CD4-positive, CD25-positive, alpha-beta regulatory T cell (primary cell): ENCODE data around the gene RNU1-2. TPM values are rescaled to one million over a fixed set of nuclear protein-coding genes. Genes with fewer than 3 reads are reported as not detected.
"Not testable (repeated sequence)": the region's sequence is repeated elsewhere in the genome, so short reads cannot be mapped to it uniquely, and the experiment has no call there.

Experiments
- ATAC-seq, 2 donors: fragments of 150-1000 bp; cut with Tn5 transposase; one replicate each; pipeline ENCODE4 v1.10.0; 2021; ENCODE audit warnings: low read depth in 2 of 2, moderate number of reproducible peaks in 2 of 2, moderate library complexity in 1 of 2
- DNase-seq, 3 donors: peaks; one replicate each; pipeline versions ENCODE4 v3.0.0 to v3.0.0-alpha.2; 2012 to 2022; ENCODE audit warnings: mixed read lengths in 1 of 3
- H3K27ac ChIP-seq: one replicate; pipeline ENCODE4 v1.7.0; 2013; ENCODE audit warnings: mild to moderate bottlenecking, low read length; ENCODE audit not compliant: insufficient read depth, poor library complexity, severe bottlenecking
- H3K27me3 ChIP-seq: one replicate; pipeline ENCODE4 v1.7.0; 2013; ENCODE audit warnings: low read length; ENCODE audit not compliant: control insufficient read depth, insufficient read depth
- H3K36me3 ChIP-seq: one replicate; pipeline ENCODE4 v1.7.0; 2013; ENCODE audit warnings: mild to moderate bottlenecking, low read length, moderate library complexity; ENCODE audit not compliant: control insufficient read depth, insufficient read depth
- H3K4me1 ChIP-seq: 2 replicates; pipeline ENCODE4 v1.7.0; 2013; ENCODE audit warnings: mild to moderate bottlenecking, low read length; ENCODE audit not compliant: insufficient read depth, control insufficient read depth, poor library complexity, severe bottlenecking
- H3K4me3 ChIP-seq: one replicate; pipeline ENCODE4 v1.7.0; 2013; ENCODE audit warnings: low read depth, mild to moderate bottlenecking, low read length, moderate library complexity
- H3K9me3 ChIP-seq, 2 experiments: 1 replicate in 1 of 2; 2 replicates in 1 of 2; pipeline ENCODE4 v1.7.0; 2013; ENCODE audit warnings: low read length in 2 of 2, mild to moderate bottlenecking in 1 of 2, moderate library complexity in 1 of 2; ENCODE audit not compliant: control insufficient read depth in 2 of 2
- H3K27ac Mint-ChIP-seq, 3 donors: one replicate each; pipeline ENCODE4 v1.8.0; 2020 to 2022; ENCODE audit warnings: mild to moderate bottlenecking in 3 of 3, mixed read lengths in 3 of 3, moderate library complexity in 2 of 3
- H3K27me3 Mint-ChIP-seq: one replicate; pipeline ENCODE4 v1.8.0; 2022; ENCODE audit warnings: mild to moderate bottlenecking, mixed read lengths
- H3K36me3 Mint-ChIP-seq: one replicate; pipeline ENCODE4 v1.8.0; 2020; ENCODE audit warnings: mixed read lengths
- H3K4me1 Mint-ChIP-seq, 4 donors: one replicate each; pipeline ENCODE4 v1.8.0; 2020 to 2022; ENCODE audit warnings: mixed read lengths in 4 of 4, mild to moderate bottlenecking in 1 of 4
- H3K4me3 Mint-ChIP-seq, 4 donors: one replicate each; pipeline ENCODE4 v1.8.0; 2020 to 2022; ENCODE audit warnings: mild to moderate bottlenecking in 4 of 4, mixed read lengths in 4 of 4, moderate library complexity in 3 of 4
- H3K9me3 Mint-ChIP-seq, 7 donors: one replicate each; pipeline ENCODE4 v1.8.0; 2020 to 2022; ENCODE audit warnings: mixed read lengths in 7 of 7, mild to moderate bottlenecking in 3 of 7, moderate library complexity in 2 of 7
- polyA plus RNA-seq, 4 donors: library from polyadenylated mRNA; unstranded; fragments of 300-500 nt; fragmentation: Illumina TruSeq; gene quantifications; one replicate each; pipeline ENCODE4 v1.2.3, GENCODE V29; 2021
- total RNA-seq: library from RNA; stranded (reverse); gene quantifications from one replicate; pipeline ENCODE4 v1.2.3, GENCODE V29; 2022

RNU1-2 gene
- total and polyA plus RNA-seq, 5 donors from 2014 or later = 23.7 to 3,278 TPM; not detected in 3

DNA sequence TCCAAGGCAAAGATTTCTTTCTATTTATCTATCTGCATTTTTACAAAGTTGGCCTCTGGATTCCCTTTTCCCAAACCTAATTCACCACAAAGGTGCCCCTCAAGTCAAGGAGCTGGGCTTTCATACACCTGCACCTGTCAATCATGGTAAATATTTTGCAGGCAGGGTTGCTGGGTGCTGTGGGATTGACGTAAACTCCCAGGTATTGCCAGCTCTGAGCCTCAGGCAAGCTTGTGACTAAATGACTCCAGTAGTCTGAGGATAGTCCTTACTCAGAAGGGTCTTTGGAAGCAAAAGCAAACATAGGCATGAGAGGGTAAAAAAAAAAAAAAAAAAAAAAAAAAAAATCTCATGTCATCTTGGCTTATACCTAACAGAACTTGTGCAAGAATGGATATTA, 14.0 kb upstream of the RNU1-2 start:
- not testable (repeated sequence) for H3K9me3 Mint-ChIP-seq, H3K27me3 ChIP-seq, H3K9me3 ChIP-seq, DNase-seq, H3K4me3 ChIP-seq, H3K4me1 ChIP-seq, H3K4me1 Mint-ChIP-seq, H3K4me3 Mint-ChIP-seq, ATAC-seq, H3K27ac ChIP-seq, H3K36me3 Mint-ChIP-seq, H3K36me3 ChIP-seq
- Mint-ChIP-seq H3K27me3 (peaks cover 84% of the 10 kb centered on the region), H3K27ac (peak overlapping the region in 1 of 3 donors; percentile 16)

DNA sequence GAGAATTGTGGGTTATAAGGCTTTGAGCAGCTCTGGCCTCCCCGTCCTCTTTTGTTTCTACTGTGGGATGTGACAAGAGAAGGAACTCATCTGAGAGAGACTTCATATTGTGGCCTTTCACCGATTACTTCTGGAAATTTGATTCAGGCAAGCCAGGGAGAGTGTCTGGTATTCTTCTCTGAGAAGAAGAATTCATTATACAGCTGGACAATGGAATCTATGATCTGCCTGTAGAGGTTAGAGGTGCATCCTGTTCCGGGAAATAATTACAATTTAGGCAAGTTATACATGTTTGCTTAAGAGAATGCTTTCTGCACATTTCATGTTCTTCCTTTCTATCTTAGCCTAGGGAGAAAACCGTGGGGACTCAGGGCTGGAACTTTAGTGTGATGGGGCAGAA, 12.8 kb upstream of the RNU1-2 start:
- no peak for ATAC-seq
- Histone ChIP-seq H3K4me1 (no peaks in the 10 kb centered on the region), H3K36me3 (no peaks in the 10 kb centered on the region), H3K9me3 (no peaks in the 10 kb centered on the region), H3K27me3 (peaks cover 6% of the 10 kb centered on the region), H3K4me3 (no peak overlapping the region), H3K27ac (no peak overlapping the region)
- peaks cover 0 to 3% (median 1%) of the 10 kb centered on the region in 4 donors for H3K4me1 Mint-ChIP-seq
- H3K36me3 Mint-ChIP-seq = no peaks in the 10 kb centered on the region
- H3K9me3 Mint-ChIP-seq = peaks cover 0 to 1% (median 0%) of the 10 kb centered on the region in 7 donors
- H3K27ac Mint-ChIP-seq = no peak overlapping the region
- DNase-seq = no peak
- H3K4me3 Mint-ChIP-seq = no peak overlapping the region
- H3K27me3 Mint-ChIP-seq = peaks cover 93% of the 10 kb centered on the region

DNA sequence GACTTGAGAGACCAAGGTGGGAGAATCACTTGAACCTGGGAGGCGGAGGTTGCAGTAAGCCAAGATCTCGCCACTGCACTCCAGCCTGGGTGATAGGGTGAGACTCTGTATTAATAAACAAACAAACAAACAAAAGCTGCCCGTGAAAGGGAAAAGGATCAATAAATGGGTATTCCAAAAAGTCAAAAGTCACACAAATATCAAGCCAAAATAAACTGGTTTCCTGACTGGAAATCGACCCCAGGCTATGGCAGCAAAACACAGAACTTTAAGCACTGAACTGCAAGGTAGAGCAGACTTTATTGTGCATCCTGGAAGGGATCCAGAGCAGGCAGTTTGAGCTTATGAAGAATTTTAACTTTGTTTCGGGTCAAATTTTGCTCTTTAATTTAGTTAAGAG, 11.3 kb upstream of the RNU1-2 start:
- Mint-ChIP-seq H3K27me3 (peaks cover 98% of the 10 kb centered on the region), H3K4me1 (peaks cover 4 to 15% (median 6%) of the 10 kb centered on the region in 4 donors)
- not testable (repeated sequence) for H3K27ac ChIP-seq, H3K4me3 ChIP-seq, H3K36me3 ChIP-seq, H3K36me3 Mint-ChIP-seq, H3K9me3 ChIP-seq, H3K4me3 Mint-ChIP-seq, ATAC-seq, H3K9me3 Mint-ChIP-seq, DNase-seq, H3K27me3 ChIP-seq, H3K4me1 ChIP-seq, H3K27ac Mint-ChIP-seq

DNA sequence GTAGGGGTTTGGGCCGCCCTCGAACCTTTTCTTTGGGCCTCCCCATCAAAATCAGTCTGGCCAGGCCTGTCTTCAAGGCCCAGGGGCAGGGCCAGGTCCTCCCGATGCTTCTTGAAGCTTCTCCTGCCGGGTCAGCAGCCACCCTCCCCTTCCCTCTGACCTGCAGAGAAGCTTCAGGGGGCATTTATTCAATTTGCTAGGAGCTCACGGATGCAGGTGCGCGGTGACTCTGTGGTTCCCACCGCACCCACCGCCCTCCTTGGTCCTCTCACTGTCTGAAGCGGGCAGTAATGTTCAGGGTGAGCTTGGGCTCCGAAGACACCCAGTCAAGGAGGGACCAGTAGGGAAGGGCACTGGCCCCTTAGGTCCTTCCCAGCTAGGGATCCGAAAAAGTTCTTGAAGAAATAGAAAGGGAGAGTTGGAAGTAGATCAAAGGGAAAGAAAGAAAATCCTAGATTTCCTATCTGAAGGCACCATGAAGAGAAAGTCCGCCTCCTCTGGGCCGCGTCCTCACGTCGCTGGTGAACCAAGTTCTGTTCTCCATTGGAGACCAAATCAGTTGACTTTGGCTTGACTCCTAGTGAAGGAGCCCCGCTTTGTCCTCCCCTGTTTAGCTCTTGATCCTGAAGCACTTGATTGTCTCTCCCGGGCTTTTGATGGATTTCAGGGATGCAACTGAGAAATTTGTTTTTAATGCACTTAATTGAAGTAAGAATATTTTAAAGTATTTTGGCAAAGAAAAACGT, 8.7 kb upstream of the RNU1-2 start:
- Mint-ChIP-seq H3K4me1 (peaks cover 2 to 24% (median 9%) of the 10 kb centered on the region in 4 donors), H3K27ac (no peak overlapping the region), H3K4me3 (no peak overlapping the region), H3K27me3 (peaks cover 93% of the 10 kb centered on the region), H3K36me3 (no peaks in the 10 kb centered on the region), H3K9me3 (peaks cover 0 to 3% (median 0%) of the 10 kb centered on the region in 7 donors)
- peaks cover 13% of the 10 kb centered on the region for H3K4me1 ChIP-seq
- H3K27me3 ChIP-seq = peaks cover 1% of the 10 kb centered on the region
- no peak overlapping the region for H3K4me3 ChIP-seq
- H3K36me3 ChIP-seq = no peaks in the 10 kb centered on the region
- no peak overlapping the region for H3K27ac ChIP-seq
- H3K9me3 ChIP-seq = no peaks in the 10 kb centered on the region
- DNase-seq = no peak
- ATAC-seq = no peak

DNA sequence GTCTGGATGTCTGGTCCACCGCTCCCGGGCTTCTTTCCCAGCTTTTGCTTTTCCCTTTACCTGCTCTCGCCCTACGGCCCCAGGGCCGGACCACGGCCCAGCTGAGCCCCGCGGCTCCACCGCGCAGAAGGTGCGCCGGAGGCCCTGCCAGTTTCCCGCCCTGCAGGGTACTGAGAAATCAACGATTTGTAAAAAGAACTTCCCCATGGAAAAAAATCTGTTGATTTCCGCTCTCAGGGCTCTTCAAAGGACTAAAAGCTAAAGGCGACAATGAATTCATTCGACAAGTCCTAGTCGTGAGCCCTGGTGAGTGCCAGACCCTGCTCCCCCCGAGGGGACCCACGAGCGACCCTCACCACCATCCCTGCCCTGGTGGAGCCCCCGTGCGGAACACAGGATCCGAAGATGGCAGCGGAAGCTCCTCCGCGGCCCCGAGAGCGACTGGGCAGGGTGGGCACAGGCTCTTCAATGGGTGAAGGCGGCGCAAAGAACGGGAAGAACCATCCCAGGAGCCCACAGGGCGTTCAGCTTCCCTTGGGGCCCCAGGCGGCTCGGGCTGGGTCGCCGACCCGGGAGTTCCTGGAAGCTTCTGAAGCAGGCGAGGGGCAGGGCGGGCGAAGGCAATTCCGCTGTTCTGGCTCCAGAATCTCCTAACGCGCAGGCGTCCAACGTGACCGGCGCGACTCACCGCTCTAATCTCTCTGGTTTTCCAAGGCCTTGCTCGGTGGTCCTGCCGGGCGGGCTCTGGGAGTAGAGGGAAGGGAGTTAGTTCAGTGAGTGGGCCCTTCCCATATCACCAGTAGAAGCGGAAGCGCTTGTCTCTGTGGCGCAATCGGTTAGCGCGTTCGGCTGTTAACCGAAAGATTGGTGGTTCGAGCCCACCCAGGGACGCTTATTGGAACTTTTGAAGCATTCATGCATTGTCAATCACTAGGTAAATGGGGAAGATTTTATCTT, 6.6 kb upstream of the RNU1-2 start:
- peak; percentile 40 to 56 (median 51) for DNase-seq
- H3K27ac ChIP-seq = peak overlapping the region; percentile 47
- Mint-ChIP-seq H3K27me3 (peaks cover 84% of the 10 kb centered on the region), H3K4me3 (peak overlapping the region; percentile 85 to 96 (median 94)), H3K36me3 (no peaks in the 10 kb centered on the region), H3K27ac (peak overlapping the region; percentile 94 to 99 (median 96)), H3K4me1 (peaks cover 2 to 24% (median 9%) of the 10 kb centered on the region in 4 donors), H3K9me3 (peaks cover 0 to 3% (median 0%) of the 10 kb centered on the region in 7 donors)
- no peaks in the 10 kb centered on the region for H3K9me3 ChIP-seq
- H3K4me1 ChIP-seq = peaks cover 13% of the 10 kb centered on the region
- ATAC-seq = peak; percentile 59 to 64
- H3K4me3 ChIP-seq = peak overlapping the region; percentile 69
- H3K27me3 ChIP-seq = peaks cover 1% of the 10 kb centered on the region
- no peaks in the 10 kb centered on the region for H3K36me3 ChIP-seq

DNA sequence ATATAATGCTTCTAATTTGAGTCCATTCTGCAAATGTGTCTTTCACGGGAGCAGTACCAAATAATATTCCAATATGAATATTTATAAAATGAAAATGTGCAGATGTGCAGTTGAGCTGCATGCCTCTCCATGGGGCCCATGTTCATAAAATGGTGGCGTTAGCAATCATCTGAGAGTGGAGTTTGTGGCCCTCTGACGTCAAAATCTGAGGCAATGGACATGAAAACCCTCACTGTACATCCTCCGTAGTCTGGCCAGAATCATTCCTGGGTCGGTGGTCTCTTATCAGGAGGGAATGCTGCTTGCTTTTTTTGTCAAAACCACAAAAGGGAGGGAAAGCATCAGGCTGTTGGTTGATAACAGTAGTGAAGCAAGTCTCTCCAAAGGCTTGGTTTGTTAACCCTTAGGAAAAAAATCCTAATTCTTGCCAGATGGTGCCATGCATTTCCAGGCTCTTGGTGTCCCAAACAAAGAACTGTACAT, 5.2 kb upstream of the RNU1-2 start:
- peak overlapping the region in 1 of 3 donors; percentile 99 for H3K27ac Mint-ChIP-seq
- H3K27me3 Mint-ChIP-seq = peaks cover 76% of the 10 kb centered on the region

DNA sequence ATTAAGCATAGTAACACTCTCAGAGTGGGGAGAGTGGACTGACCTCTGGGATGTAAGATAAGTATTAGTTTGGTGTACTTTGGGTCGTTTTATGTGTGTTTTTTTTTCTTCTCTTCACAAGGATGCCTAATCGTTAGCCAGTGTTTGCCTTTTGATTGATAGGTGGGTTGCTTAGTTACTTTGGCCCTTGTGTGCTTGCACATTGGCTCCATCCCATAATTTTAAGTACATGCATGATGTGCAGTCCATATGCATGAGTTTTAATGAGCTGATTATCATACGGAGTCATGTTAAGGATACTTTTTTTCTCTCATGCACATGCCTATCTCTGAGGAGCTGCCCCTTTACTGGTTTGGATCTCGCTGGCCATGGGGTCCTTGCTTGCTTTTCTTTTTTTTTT, 4.7 kb upstream of the RNU1-2 start:
- not testable (repeated sequence) for H3K36me3 ChIP-seq, H3K36me3 Mint-ChIP-seq, H3K27ac ChIP-seq, H3K9me3 Mint-ChIP-seq, ATAC-seq, H3K4me3 ChIP-seq, H3K9me3 ChIP-seq, H3K27me3 ChIP-seq, DNase-seq, H3K27ac Mint-ChIP-seq
- H3K4me3 Mint-ChIP-seq = peak overlapping the region in 2 of 4 donors; percentile 15 to 28
- peaks cover 17% of the 10 kb centered on the region for H3K4me1 ChIP-seq
- H3K4me1 Mint-ChIP-seq = peaks cover 7 to 31% (median 10%) of the 10 kb centered on the region in 4 donors
- H3K27me3 Mint-ChIP-seq = peaks cover 71% of the 10 kb centered on the region

More for the DNA sequence above, 5.2 kb upstream of the RNU1-2 start:
- not testable (repeated sequence) for DNase-seq, H3K27me3 ChIP-seq, H3K4me3 ChIP-seq, H3K36me3 ChIP-seq, H3K27ac ChIP-seq, H3K9me3 Mint-ChIP-seq, H3K9me3 ChIP-seq, H3K36me3 Mint-ChIP-seq, ATAC-seq
- H3K4me1 ChIP-seq = peaks cover 17% of the 10 kb centered on the region
- Mint-ChIP-seq H3K4me1 (peaks cover 7 to 29% (median 9%) of the 10 kb centered on the region in 4 donors), H3K4me3 (peak overlapping the region; percentile 59 to 94 (median 90))
